PC-9 (cell line): ENCODE measurements around the gene MEFV. TPM values are rescaled to one million over a fixed set of nuclear protein-coding genes. Genes with fewer than 3 reads are reported as not detected.

Source experiments
- BruUV-seq: library from RNA; stranded (reverse); fragments of 400-500 nt; replicated peaks from 2 replicates; lab custom pipeline; 2021; lab: Mats Ljungman, UMichigan
- CTCF ChIA-PET: fragments of 300-600 bp; sonication (Branson Sonifier 250); formaldehyde crosslinking; loops from one replicate; lab custom pipeline; 2022; ENCODE audit warnings: antibody characterized with exemption; lab: Charles Lee
- POLR2A ChIA-PET: fragments of 300-600 bp; sonication (Branson Sonifier 250); formaldehyde crosslinking; loops from one replicate; lab custom pipeline; 2022; ENCODE audit warnings: antibody characterized with exemption; ENCODE audit not compliant: unreplicated experiment; lab: Charles Lee
- DNase-seq, 2 experiments: peaks; one replicate each; pipeline versions ENCODE4 v3.0.0 to v3.0.0-alpha.2; 2015 to 2022; ENCODE audit warnings: mixed read lengths in 1 of 2
- H2AFZ ChIP-seq: fragments of 200-600 bp; sonication (generic); 2 replicates; pipeline ENCODE4 v1.8.1; 2017; ENCODE audit warnings: antibody characterized with exemption
- H3F3A ChIP-seq: fragments of 200-600 bp; sonication (generic); 2 replicates; pipeline ENCODE4 v1.8.1; 2017; ENCODE audit warnings: antibody characterized with exemption, mild to moderate bottlenecking, low read depth; ENCODE audit not compliant: insufficient read depth
- H3K27ac ChIP-seq: fragments of 200-600 bp; sonication (generic); 2 replicates; pipeline ENCODE4 v1.6.1; 2016; ENCODE audit warnings: mixed run types
- H3K27me3 ChIP-seq: fragments of 200-600 bp; sonication (generic); 2 replicates; pipeline ENCODE4 v1.6.1; 2016; ENCODE audit warnings: low read depth, mixed run types; ENCODE audit not compliant: insufficient read depth
- H3K36me3 ChIP-seq: fragments of 200-600 bp; sonication (generic); 2 replicates; pipeline ENCODE4 v1.6.1; 2016; ENCODE audit warnings: low read depth, mixed run types
- H3K4me1 ChIP-seq: fragments of 200-600 bp; sonication (generic); replicated peaks from 2 replicates; pipeline ENCODE4 v1.6.1; 2016; ENCODE audit warnings: mixed run types; ENCODE audit not compliant: insufficient read depth
- H3K4me2 ChIP-seq: fragments of 200-600 bp; sonication (generic); 2 replicates; pipeline ENCODE4 v1.6.1; 2017; ENCODE audit warnings: mixed run types
- H3K4me3 ChIP-seq: fragments of 200-600 bp; sonication (generic); 2 replicates; pipeline ENCODE4 v1.6.1; 2016; ENCODE audit warnings: mixed run types
- H3K79me2 ChIP-seq: fragments of 200-600 bp; sonication (generic); 2 replicates; pipeline ENCODE4 v1.6.1; 2017; ENCODE audit warnings: low read depth, mixed run types
- H3K9me2 ChIP-seq: fragments of 200-600 bp; sonication (generic); 2 replicates; pipeline ENCODE4 v1.8.1; 2017; ENCODE audit warnings: mild to moderate bottlenecking; ENCODE audit not compliant: insufficient read depth
- H3K9me3 ChIP-seq: fragments of 200-600 bp; sonication (generic); 2 replicates; pipeline ENCODE4 v1.8.1; 2016; ENCODE audit warnings: low read depth; ENCODE audit not compliant: insufficient read depth
- H4K20me1 ChIP-seq: fragments of 200-600 bp; sonication (generic); 2 replicates; pipeline ENCODE4 v1.8.1; 2017; ENCODE audit not compliant: insufficient read depth
- EZH2 ChIP-seq: fragments of 200-600 bp; sonication (generic); IDR thresholded peaks from 2 replicates; pipeline ENCODE4 v1.8.0; 2017; ENCODE audit warnings: antibody characterized with exemption, low read depth
- intact Hi-C: fragments of 100-400 bp; cut with micrococcal nuclease; formaldehyde crosslinking; loops from one replicate; pipeline ENCODE4 v1.10.0; 2022; ENCODE audit not compliant: unreplicated experiment
- total RNA-seq: library from RNA; stranded (reverse); gene quantifications from 2 replicates; pipeline ENCODE4 v1.2.3, GENCODE V29; 2021
- TF ChIP-seq, protein P1 (sequence below): fragments of 200-600 bp; sonication (generic); conservative IDR thresholded peaks from 2 replicates; pipeline ENCODE4 v1.6.1; 2017; ENCODE audit warnings: mixed run types, antibody characterized with exemption, mild to moderate bottlenecking, moderate library complexity

Gene MEFV
- total RNA-seq, 1 experiment from 2014 or later, result not detected

DNA sequence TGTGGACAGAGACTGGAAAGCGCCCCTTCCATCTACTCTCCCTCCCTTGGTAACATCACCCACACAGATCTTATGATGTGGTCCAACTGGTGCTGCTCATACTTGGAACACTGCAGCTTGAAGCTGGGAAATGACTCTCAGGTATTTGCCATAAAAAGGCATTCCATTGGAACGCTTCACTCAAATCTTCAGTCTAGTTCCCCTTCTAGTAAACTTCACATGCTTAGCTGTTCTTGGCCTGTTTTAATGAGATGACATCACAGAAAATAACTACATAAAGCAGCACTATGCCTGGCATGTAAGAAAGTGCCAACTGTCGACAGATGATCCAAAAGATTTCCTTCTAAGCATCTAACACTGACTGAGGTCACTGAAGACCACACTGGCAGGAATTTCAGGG lies 36.2 kb upstream of the MEFV start:
- ChIA-PET POLR2A (no interaction called here), CTCF (no interaction called here)
- H2AFZ ChIP-seq, result no peak overlapping the region
- H3K9me3 ChIP-seq, result peaks cover 75% of the 10 kb centered on the region
- H3K36me3 ChIP-seq, result peaks cover 68% of the 10 kb centered on the region
- no peaks in the 10 kb centered on the region for H3K27me3 ChIP-seq
- BruUV-seq, result no TSS peak
- H3F3A ChIP-seq, result 0 out of 2 replicates have a peak, but pooled peaks cover 11% of the 10 kb centered on the region
- intact Hi-C loops, result no loop called here
- H3K79me2 ChIP-seq, result peaks cover 34% of the 10 kb centered on the region
- H3K4me1 ChIP-seq, result no peaks in the 10 kb centered on the region
- DNase-seq, result no peak
- no peaks in the 10 kb centered on the region for H4K20me1 ChIP-seq
- H3K27ac ChIP-seq, result no peak overlapping the region
- H3K4me2 ChIP-seq, result no peak overlapping the region
- no peaks in the 10 kb centered on the region for H3K9me2 ChIP-seq
- TF ChIP-seq EZH2, result no peak
- TF ChIP-seq, protein P1, sequence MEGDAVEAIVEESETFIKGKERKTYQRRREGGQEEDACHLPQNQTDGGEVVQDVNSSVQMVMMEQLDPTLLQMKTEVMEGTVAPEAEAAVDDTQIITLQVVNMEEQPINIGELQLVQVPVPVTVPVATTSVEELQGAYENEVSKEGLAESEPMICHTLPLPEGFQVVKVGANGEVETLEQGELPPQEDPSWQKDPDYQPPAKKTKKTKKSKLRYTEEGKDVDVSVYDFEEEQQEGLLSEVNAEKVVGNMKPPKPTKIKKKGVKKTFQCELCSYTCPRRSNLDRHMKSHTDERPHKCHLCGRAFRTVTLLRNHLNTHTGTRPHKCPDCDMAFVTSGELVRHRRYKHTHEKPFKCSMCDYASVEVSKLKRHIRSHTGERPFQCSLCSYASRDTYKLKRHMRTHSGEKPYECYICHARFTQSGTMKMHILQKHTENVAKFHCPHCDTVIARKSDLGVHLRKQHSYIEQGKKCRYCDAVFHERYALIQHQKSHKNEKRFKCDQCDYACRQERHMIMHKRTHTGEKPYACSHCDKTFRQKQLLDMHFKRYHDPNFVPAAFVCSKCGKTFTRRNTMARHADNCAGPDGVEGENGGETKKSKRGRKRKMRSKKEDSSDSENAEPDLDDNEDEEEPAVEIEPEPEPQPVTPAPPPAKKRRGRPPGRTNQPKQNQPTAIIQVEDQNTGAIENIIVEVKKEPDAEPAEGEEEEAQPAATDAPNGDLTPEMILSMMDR, result no peak
- no peak overlapping the region for H3K4me3 ChIP-seq

DNA sequence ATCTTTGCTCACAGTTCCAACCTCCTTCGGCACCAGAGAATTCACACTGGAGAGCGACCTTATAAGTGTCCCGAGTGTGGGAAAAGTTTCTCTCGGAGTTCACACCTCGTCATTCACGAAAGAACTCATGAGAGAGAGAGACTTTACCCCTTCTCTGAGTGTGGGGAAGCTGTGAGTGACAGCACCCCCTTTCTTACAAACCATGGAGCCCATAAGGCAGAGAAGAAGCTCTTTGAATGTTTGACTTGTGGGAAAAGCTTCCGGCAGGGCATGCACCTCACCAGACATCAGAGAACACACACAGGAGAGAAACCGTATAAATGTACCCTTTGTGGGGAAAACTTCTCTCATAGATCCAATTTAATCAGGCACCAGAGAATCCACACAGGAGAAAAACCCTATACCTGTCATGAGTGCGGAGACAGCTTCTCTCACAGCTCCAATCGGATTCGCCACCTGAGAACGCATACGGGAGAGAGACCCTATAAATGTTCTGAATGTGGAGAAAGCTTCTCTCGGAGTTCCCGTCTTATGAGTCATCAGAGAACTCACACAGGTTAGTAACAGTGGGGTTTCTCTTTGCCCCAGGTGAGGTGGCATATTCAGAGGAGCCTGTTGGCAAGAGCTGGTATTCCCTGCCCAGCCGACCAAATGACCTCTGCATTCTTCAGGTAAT lies 33.7 kb upstream of the MEFV start:
- BruUV-seq, result no TSS peak
- H4K20me1 ChIP-seq, result no peaks in the 10 kb centered on the region
- no peaks in the 10 kb centered on the region for H3K27me3 ChIP-seq
- peaks cover 57% of the 10 kb centered on the region for H3K79me2 ChIP-seq
- H3K9me3 ChIP-seq, result peaks cover 76% of the 10 kb centered on the region
- no peaks in the 10 kb centered on the region for H3K4me1 ChIP-seq
- POLR2A ChIA-PET, result interaction anchor here (0.5 to 0.6 kb wide), 2 partner anchors 12 to 155 kb away, joined by 3 to 4 read pairs; partner anchors contain the start of gene ZNF213
- no peak for DNase-seq
- intact Hi-C loops, result no loop called here
- no peak overlapping the region for H2AFZ ChIP-seq
- H3K27ac ChIP-seq, result no peak overlapping the region
- no peak overlapping the region; the same call in 1 of the 2 replicates for H3K4me3 ChIP-seq
- TF ChIP-seq EZH2, result no peak
- TF ChIP-seq, protein P1, result no peak
- peaks cover 79% of the 10 kb centered on the region for H3K36me3 ChIP-seq
- H3F3A ChIP-seq, result 0 out of 2 replicates have a peak, but pooled peaks cover 11% of the 10 kb centered on the region
- H3K4me2 ChIP-seq, result no peak overlapping the region
- CTCF ChIA-PET, result no interaction called here
- no peaks in the 10 kb centered on the region for H3K9me2 ChIP-seq

DNA sequence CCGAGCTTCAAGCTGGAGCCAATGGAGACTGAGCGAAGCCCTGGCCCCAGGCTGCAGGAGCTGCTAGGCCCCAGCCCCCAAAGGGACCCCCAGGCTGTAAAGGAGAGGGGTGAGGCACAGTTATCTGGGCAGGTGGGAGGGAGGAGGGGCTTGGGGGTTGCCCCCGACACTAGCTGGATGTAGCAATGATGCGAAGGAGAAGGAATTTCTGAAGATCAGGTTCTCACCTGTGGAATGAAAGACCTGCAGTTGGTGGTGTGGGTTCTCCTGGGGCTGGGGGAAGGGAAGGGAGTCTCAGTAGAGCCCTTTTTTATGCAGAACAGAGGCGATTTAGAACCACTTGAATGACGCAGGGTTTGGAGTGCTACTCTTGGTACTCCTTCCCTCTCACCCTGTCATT lies 28.7 kb upstream of the MEFV start:
- Histone ChIP-seq H3K27me3 (no peaks in the 10 kb centered on the region), H3F3A (peaks cover 8% of the 10 kb centered on the region; the same call in 1 of the 2 replicates), H3K4me2 (peak overlapping the region; percentile 90), H3K79me2 (peaks cover 65% of the 10 kb centered on the region), H3K27ac (no peak overlapping the region), H4K20me1 (no peaks in the 10 kb centered on the region), H3K4me1 (peaks cover 18% of the 10 kb centered on the region), H2AFZ (no peak overlapping the region), H3K9me3 (peaks cover 39% of the 10 kb centered on the region), H3K9me2 (no peaks in the 10 kb centered on the region), H3K36me3 (peaks cover 56% of the 10 kb centered on the region), H3K4me3 (peak overlapping the region; percentile 63; the same call in 1 of the 2 replicates)
- no peak for DNase-seq
- ChIA-PET POLR2A (interaction anchor here (0.6 kb wide), 1 partner anchor 102 kb away, joined by 3 read pairs; no protein-coding TSS in a partner anchor), CTCF (interaction anchor here (0.6 kb wide), 1 partner anchor 187 kb away, joined by 8 read pairs; no protein-coding TSS in a partner anchor)
- BruUV-seq, result no TSS peak
- intact Hi-C loops, result no loop called here
- TF ChIP-seq, protein P1, result no peak
- TF ChIP-seq EZH2, result no peak
